Gastrocnemius medialis (tissue), 4 donors: ENCODE results near the gene TM4SF20. TPM values are rescaled to one million over a fixed set of nuclear protein-coding genes. Genes with fewer than 3 reads are reported as not detected.

Source experiments
- ATAC-seq, 2 donors: fragments of 150-250 bp; one replicate each; pipeline ENCODE4 v1.9.1; 2016
- DNase-seq, 2 donors: peaks; one replicate each; pipeline ENCODE4 v3.0.0-alpha.2; 2019
- H3K27ac ChIP-seq, 4 donors: fragments of 200-600 bp; sonication (generic); 1 replicate in 1 of 4; 2 replicates in 3 of 4; pipeline ENCODE4 v1.5.1; 2016 to 2018; ENCODE audit warnings: mild to moderate bottlenecking in 2 of 4, moderate library complexity in 1 of 4
- H3K27me3 ChIP-seq, 3 donors: fragments of 200-600 bp; sonication (generic) in 2 of 3; 1 replicate in 1 of 3; 2 replicates in 2 of 3; pipeline versions ENCODE4 v1.5.1 to v1.6.0; 2016 to 2019; ENCODE audit warnings: mild to moderate bottlenecking in 1 of 3, moderate library complexity in 1 of 3
- H3K36me3 ChIP-seq, 2 donors: fragments of 200-600 bp; sonication (generic) in 1 of 2; one replicate each; pipeline ENCODE4 v1.5.1; 2017 to 2018
- H3K4me1 ChIP-seq, 2 donors: fragments of 200-600 bp; sonication (generic) in 1 of 2; one replicate each; pipeline ENCODE4 v1.5.1; 2016 to 2017; ENCODE audit warnings: mild to moderate bottlenecking in 2 of 2
- H3K4me3 ChIP-seq, 4 donors: fragments of 200-600 bp; sonication (generic) in 3 of 4; 1 replicate in 1 of 4; 2 replicates in 3 of 4; pipeline ENCODE4 v1.5.1; 2016 to 2019; ENCODE audit warnings: mild to moderate bottlenecking in 2 of 4
- H3K9me3 ChIP-seq, 3 donors: fragments of 200-600 bp; sonication (generic) in 2 of 3; 1 replicate in 1 of 3; 2 replicates in 2 of 3; pipeline ENCODE4 v1.5.1; 2016 to 2019
- CTCF ChIP-seq, 5 experiments: fragments of 450-650 bp in 3 of 5; fragments of 200-600 bp in 2 of 5; sonication (generic) in 2 of 5; IDR thresholded peaks in 4 of 5; conservative IDR thresholded peaks in 1 of 5; 1 replicate in 4 of 5; 2 replicates in 1 of 5; pipeline ENCODE4 v1.5.1; 2016 to 2019; ENCODE audit warnings: antibody characterized with exemption in 5 of 5, mild to moderate bottlenecking in 3 of 5, moderate library complexity in 3 of 5
- POLR2A ChIP-seq, 2 donors: fragments of 450-650 bp; IDR thresholded peaks; one replicate each; pipeline ENCODE4 v1.6.1; 2017; ENCODE audit warnings: antibody characterized with exemption in 2 of 2, mild to moderate bottlenecking in 2 of 2, moderate library complexity in 2 of 2
- in situ Hi-C, 4 donors: fragments of 200-750 bp; cut with MboI; loops; one replicate each; pipeline versions ENCODE4 v1.15.0 to v1.8.0; 2017; ENCODE audit warnings: low sequenced_read_pairs in 4 of 4
- intact Hi-C: fragments of 100-400 bp; cut with DNase I; formaldehyde crosslinking; loops from one replicate; pipeline ENCODE4 v1.15.1; 2023; ENCODE audit warnings: low total_unique reads
- total RNA-seq, 4 donors: library from RNA; depleted of rRNA; stranded (reverse); fragments of >200 nt; gene quantifications; one replicate each; pipeline versions ENCODE4 v1.1.0 to v1.2.3, GENCODE V29; 2016

The TM4SF20 gene
- total RNA-seq, 4 donors from 2014 or later: not detected

- H3K27me3 ChIP-seq: no peaks in the 10 kb centered on the region
- in situ Hi-C loops: loop anchor here in 1 of 4 donors (10.0 kb wide), 1 partner anchor 363 kb away; no protein-coding TSS in a partner anchor
- TF ChIP-seq CTCF (IDR thresholded peaks at IDR 0.05 in 4 of 5, conservative IDR thresholded peaks at IDR 0.05 in 1 of 5) (no peak), POLR2A (IDR thresholded peaks at IDR 0.05) (no peak)
- no peak for ATAC-seq
- no peaks in the 10 kb centered on the region for H3K36me3 ChIP-seq
- intact Hi-C loops: no loop called here
- peaks cover 7 to 8% of the 10 kb centered on the region in 2 donors for H3K4me1 ChIP-seq
- H3K9me3 ChIP-seq: no peaks in the 10 kb centered on the region
- no peak overlapping the region for H3K27ac ChIP-seq
- no peak overlapping the region for H3K4me3 ChIP-seq
- DNase-seq: no peak
Measured at GRCh38 chr2:227401550-227401949, 22.4 kb upstream of the TM4SF20 start.

GRCh38 chr2:227398684-227399670 is 19.9 kb upstream of the TM4SF20 start:
- intact Hi-C loops (no loop called here), in situ Hi-C loops (no loop called here)

GRCh38 chr2:227397562-227397961 is 18.5 kb upstream of the TM4SF20 start:
- DNase-seq (no peak), ATAC-seq (no peak)
- TF ChIP-seq CTCF (IDR thresholded peaks at IDR 0.05 in 4 of 5, conservative IDR thresholded peaks at IDR 0.05 in 1 of 5) (no peak), POLR2A (IDR thresholded peaks at IDR 0.05) (no peak)
- H3K4me3 ChIP-seq: no peak overlapping the region
- H3K36me3 ChIP-seq: no peaks in the 10 kb centered on the region
- H3K27me3 ChIP-seq: no peaks in the 10 kb centered on the region
- intact Hi-C loops: no loop called here
- no peaks in the 10 kb centered on the region for H3K9me3 ChIP-seq
- in situ Hi-C loops: no loop called here
- no peak overlapping the region for H3K27ac ChIP-seq
- H3K4me1 ChIP-seq: no peaks in the 10 kb centered on the region

More at GRCh38 chr2:227398684-227399670, 19.9 kb upstream of the TM4SF20 start:
- Histone ChIP-seq H3K27ac (no peak overlapping the region), H3K4me3 (no peak overlapping the region), H3K4me1 (no peaks in the 10 kb centered on the region), H3K27me3 (no peaks in the 10 kb centered on the region), H3K36me3 (no peaks in the 10 kb centered on the region), H3K9me3 (no peaks in the 10 kb centered on the region)
- TF ChIP-seq POLR2A (IDR thresholded peaks at IDR 0.05): no peak
- no peak for TF ChIP-seq CTCF (IDR thresholded peaks at IDR 0.05 in 4 of 5, conservative IDR thresholded peaks at IDR 0.05 in 1 of 5)
- ATAC-seq (no peak), DNase-seq (no peak)

- intact Hi-C loops (no loop called here), in situ Hi-C loops (no loop called here)
- no peaks in the 10 kb centered on the region for H3K27me3 ChIP-seq
- DNase-seq: no peak
- H3K36me3 ChIP-seq: no peaks in the 10 kb centered on the region
- H3K27ac ChIP-seq: no peak overlapping the region
- TF ChIP-seq CTCF (IDR thresholded peaks at IDR 0.05 in 4 of 5, conservative IDR thresholded peaks at IDR 0.05 in 1 of 5) (no peak), POLR2A (IDR thresholded peaks at IDR 0.05) (no peak)
- no peak for ATAC-seq
- H3K4me3 ChIP-seq: no peak overlapping the region
- H3K9me3 ChIP-seq: no peaks in the 10 kb centered on the region
- no peaks in the 10 kb centered on the region for H3K4me1 ChIP-seq
Measured at GRCh38 chr2:227395556-227395955, 16.4 kb upstream of the TM4SF20 start.
